GM23248 (cell line): Measurements from ENCODE around the gene PRKCE.

Source experiments
- EZH2 ChIP-seq: fragments of 200-600 bp; sonication (generic); IDR thresholded peaks from 2 replicates; pipeline ENCODE4 v1.6.1; 2018; ENCODE audit warnings: antibody characterized with exemption, mild to moderate bottlenecking; ENCODE audit not compliant: insufficient read depth, poor library complexity, severe bottlenecking
- EZH2phosphoT487 ChIP-seq: fragments of 200-600 bp; sonication (generic); IDR thresholded peaks from 2 replicates; pipeline ENCODE4 v1.6.1; 2018; ENCODE audit warnings: antibody characterized with exemption, moderate library complexity, mild to moderate bottlenecking, low read depth; ENCODE audit not compliant: insufficient read depth

DNA sequence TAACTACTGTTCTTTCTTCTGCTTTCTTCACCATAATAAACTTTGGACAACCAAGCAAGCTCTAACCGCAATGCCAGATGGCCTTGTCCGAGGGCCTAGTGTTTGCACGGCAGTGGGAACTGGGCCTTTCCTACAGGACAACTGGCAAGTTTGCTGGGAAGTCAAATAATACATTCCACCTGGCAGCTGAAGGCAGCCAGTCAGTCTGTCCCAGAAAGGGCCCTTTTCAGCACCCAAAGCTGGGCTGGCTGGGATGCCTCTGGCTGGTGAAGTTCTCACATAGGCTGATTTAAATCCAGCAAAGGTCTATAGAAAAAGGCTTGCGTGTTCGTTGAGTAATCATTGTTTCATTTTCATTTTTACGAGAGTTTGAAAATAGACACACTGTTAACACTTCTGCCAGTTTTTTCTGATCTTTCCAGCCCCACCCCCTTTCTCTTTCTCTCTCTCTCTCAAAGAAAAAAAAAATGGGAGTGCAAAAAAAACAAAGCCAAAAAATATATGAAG, 535.7 kb downstream of the PRKCE start:
- TF ChIP-seq EZH2 (no peak), EZH2phosphoT487 (no peak)
